GM18502 (cell line): ENCODE data around the gene FAT2.

Experiments
- ATAC-seq: cut with Tn5 transposase; IDR thresholded peaks from one replicate; pipeline ENCODE4 v1.9.1; 2021; ENCODE audit warnings: mild to moderate bottlenecking; ENCODE audit not compliant: unreplicated experiment, poor library complexity

The FAT2 gene, protein sequence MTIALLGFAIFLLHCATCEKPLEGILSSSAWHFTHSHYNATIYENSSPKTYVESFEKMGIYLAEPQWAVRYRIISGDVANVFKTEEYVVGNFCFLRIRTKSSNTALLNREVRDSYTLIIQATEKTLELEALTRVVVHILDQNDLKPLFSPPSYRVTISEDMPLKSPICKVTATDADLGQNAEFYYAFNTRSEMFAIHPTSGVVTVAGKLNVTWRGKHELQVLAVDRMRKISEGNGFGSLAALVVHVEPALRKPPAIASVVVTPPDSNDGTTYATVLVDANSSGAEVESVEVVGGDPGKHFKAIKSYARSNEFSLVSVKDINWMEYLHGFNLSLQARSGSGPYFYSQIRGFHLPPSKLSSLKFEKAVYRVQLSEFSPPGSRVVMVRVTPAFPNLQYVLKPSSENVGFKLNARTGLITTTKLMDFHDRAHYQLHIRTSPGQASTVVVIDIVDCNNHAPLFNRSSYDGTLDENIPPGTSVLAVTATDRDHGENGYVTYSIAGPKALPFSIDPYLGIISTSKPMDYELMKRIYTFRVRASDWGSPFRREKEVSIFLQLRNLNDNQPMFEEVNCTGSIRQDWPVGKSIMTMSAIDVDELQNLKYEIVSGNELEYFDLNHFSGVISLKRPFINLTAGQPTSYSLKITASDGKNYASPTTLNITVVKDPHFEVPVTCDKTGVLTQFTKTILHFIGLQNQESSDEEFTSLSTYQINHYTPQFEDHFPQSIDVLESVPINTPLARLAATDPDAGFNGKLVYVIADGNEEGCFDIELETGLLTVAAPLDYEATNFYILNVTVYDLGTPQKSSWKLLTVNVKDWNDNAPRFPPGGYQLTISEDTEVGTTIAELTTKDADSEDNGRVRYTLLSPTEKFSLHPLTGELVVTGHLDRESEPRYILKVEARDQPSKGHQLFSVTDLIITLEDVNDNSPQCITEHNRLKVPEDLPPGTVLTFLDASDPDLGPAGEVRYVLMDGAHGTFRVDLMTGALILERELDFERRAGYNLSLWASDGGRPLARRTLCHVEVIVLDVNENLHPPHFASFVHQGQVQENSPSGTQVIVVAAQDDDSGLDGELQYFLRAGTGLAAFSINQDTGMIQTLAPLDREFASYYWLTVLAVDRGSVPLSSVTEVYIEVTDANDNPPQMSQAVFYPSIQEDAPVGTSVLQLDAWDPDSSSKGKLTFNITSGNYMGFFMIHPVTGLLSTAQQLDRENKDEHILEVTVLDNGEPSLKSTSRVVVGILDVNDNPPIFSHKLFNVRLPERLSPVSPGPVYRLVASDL (N-terminal part only)

DNA sequence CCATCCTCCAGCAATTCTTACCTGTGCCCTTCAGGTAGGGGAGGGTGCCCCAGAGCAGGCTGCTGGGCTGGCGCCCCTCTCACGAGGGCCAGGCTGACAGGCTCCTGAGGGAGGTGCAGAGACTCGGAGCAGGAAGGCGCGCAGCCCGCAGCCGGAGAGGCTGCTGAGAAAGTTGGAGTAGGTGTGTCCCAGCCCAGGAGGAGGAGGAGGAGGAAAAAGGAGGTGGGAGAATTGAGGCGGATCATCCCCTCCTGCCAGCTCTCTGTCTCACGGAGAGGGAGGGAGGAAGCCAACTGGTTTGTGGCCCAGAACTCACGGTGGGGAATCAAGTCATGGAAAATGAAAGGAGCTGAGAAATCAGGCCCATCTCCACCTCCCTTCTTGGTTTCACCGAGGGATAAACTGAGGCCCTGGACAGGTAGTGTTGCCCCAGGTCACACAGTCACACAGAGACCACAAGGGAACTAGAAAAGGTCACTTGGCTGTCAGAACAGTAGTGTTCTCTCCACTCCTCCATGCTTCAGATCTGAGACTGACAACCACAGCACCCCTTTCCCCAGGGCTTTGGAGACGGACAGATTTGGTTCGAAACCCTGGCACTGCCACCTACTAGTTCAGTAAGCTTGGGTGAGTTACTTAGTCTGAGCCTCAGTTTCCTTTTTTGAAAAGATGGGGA, at the start of gene FAT2:
Gene FAT2 (minus strand): TSS at position 188 of the 676 bp plus-strand sequence. CDS start 22,400 bp downstream, outside the sequence.
- ATAC-seq: no peak

GRCh38 chr5:151638619-151639018, 47.5 kb upstream of the FAT2 start:
- no peak for ATAC-seq

GRCh38 chr5:151637676-151638075, 46.5 kb upstream of the FAT2 start:
- ATAC-seq: no peak

DNA sequence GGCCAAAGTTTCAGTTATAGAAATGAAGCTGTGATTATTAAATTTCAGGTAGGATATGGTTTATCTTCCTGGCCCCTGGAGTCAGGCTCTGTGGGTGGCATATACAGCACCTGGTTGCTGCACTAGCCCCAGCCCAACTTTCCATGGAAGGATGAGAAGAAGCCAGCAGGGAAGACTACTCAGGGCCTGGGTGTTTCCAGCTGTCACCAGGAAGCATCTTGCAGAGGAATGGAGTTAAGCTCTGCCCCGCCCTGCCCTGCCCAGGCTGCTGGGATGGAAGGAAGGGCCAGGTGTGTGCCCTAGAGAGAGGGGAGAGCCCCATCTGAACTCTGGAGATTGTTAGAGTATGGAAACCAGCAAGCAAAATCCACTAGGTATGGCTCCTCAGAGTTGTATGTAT, 42.8 kb upstream of the FAT2 start:
- ATAC-seq: no peak

- ATAC-seq: no peak
These were observed 41.8 kb upstream of the FAT2 start for GRCh38 chr5:151632941-151633340.

- no peak for ATAC-seq
These were observed 41.4 kb upstream of the FAT2 start for GRCh38 chr5:151632524-151632923.

GRCh38 chr5:151631941-151632340, 40.8 kb upstream of the FAT2 start:
- ATAC-seq: no peak

GRCh38 chr5:151630088-151630487, 39.0 kb upstream of the FAT2 start:
- ATAC-seq: no peak

DNA sequence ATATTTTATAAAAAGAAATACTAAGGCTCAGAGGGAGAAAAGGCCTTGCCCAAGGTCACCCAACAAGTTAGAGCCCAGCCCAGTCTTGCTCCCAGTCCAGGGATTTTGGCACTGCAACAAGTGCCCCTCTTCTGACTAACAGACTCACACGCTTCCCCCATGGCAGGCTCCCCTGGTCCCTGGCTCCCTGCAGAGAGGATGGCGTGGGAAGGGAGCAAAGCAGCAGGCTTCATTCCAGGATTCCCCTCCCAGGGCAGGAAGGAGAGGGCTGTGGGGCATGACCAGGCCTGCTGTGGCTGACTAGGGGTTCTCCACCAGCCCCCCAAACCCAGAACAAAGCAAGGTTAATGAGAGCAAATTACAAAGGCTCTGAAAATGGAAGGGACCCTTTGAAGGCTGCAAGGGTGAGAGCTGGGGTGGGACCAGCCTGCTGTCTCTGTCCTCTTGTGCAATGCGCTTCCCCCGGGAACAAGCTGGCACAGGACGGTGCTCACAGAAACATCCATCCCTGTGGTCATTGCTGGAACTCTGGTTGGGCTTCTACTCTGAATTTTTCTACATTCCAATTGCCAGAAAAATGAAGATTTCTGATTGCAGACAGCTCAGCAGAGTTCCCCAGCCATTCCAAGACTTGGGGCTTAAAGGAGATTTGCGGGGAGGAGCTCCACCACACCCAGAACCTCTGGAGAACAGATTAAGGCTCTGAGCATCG, 37.1 kb upstream of the FAT2 start:
- ATAC-seq: no peak

DNA sequence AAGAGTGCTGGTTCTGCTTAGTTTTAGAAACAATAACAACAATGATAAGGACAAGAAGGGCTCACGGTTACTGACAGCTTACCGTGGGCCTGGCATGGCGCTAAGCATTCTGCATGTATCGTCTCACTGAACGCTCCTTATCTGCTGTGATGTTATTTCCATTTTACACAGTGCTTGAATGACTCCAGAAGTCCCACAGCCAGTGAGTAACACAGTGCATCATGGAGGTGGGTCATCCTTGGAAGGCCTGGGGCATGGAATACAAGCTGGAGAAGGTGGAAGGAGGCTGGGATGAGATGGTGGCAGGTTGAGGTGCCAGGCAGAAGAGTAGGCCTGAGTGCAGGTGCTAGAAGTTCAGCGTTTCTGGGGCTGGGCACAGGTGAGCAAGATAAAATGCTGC, 36.5 kb upstream of the FAT2 start:
- ATAC-seq: no peak

DNA sequence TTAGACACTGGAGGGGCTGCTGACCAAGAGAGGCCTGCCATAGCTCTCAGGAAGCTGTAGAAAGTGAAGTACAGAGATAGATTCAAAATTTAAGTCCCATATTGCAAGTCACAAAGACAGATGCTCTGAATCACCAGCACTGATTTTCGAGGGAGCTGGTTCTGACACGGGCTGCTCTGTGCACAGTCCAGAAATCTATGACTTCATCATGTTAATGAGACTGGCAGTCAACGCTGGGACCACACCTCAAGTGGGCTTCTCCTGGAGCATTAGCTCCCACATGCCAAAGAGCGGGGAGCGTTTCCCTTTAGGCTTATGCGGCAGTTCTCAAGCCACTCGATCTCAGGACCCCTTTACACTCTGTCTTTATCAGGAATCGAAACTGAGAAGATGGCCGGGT, 34.2 kb upstream of the FAT2 start:
- ATAC-seq: no peak

DNA sequence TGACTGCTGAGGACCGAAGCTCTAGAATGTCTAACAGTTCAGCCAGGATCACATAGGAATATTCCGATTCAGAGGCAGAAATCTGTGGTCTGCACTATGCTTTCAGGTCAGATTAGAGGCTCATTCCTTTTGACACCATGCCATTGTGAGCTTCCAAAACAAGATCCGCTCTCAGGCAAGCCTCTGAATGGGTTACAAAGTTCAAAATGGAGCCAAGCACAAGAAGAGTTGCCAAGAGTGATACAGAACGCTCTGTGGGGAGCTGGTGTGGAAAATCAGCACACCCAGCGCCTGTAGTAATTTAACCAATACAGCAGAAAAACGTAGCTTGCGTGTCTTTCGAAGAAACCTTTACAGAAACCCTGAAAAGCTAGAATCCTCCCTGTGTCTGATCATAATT, 33.3 kb upstream of the FAT2 start:
- ATAC-seq: no peak

DNA sequence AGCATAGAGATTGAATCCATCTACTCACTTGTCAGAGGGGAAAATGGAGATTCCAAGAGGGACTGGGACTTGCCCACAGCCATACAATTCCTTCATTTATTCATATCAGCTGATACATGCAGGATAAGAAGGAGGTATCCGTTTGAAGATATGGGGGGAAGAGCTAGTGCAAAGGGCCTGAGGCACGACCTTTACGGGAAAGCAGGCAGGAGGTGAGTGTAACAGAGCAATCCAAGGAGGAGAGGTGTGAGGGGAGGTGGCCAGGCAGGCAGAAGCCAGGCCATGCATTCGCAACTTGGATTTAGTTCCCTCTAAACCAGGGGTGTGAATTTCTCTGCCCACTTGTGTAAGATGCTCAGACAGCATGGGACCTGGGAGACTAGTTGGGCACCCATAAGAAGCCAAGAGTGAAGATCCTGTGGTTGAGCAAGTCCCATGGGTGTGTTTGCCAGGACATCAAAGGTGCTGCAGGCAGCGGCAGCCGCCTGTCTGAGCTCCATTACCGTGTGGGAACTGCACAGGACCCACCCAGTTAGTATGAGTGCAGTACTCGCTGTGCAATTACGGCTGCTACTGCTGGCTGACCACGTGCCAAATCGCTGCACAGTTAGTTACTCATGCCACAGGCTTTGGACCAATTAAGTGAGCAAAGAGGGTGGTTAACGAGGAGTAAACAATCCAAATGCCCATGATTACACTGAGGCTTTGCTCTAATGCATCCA, 31.4 kb upstream of the FAT2 start:
- no peak for ATAC-seq

- no peak for ATAC-seq
These were observed 29.3 kb upstream of the FAT2 start for GRCh38 chr5:151620461-151620840.

DNA sequence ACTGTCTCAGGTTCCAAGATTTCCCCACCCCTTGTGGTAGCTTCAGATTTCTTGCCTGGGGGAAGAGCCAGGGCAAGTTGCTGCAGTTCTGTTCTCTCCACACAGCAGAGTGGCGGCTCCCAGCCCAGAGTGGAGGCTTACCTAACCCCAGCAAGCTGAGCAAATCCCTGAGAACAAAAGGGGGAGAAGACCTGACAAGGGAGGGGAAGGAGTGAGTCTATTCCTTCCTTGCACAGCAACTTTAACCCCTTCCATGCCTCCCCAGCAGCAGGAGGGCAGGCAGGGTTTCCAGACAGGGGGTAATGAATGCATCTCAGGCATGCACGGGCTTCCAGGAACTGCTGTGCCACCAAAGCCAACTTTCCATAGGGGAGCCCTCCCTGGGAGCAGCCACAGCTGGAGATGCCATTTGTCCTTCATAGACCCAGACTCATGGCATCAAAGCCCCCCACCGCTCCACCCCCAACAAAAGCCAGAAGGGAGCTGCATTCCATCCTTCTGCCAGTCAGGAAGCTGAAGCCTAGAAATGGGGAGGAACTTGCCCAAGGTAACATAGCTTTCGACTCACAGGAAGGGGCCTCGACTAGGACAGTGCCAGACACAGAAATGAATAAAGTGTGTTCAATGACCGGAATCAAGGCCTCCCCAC, 28.8 kb upstream of the FAT2 start:
- no peak for ATAC-seq

GRCh38 chr5:151618907-151619306, 27.8 kb upstream of the FAT2 start:
- ATAC-seq: no peak

DNA sequence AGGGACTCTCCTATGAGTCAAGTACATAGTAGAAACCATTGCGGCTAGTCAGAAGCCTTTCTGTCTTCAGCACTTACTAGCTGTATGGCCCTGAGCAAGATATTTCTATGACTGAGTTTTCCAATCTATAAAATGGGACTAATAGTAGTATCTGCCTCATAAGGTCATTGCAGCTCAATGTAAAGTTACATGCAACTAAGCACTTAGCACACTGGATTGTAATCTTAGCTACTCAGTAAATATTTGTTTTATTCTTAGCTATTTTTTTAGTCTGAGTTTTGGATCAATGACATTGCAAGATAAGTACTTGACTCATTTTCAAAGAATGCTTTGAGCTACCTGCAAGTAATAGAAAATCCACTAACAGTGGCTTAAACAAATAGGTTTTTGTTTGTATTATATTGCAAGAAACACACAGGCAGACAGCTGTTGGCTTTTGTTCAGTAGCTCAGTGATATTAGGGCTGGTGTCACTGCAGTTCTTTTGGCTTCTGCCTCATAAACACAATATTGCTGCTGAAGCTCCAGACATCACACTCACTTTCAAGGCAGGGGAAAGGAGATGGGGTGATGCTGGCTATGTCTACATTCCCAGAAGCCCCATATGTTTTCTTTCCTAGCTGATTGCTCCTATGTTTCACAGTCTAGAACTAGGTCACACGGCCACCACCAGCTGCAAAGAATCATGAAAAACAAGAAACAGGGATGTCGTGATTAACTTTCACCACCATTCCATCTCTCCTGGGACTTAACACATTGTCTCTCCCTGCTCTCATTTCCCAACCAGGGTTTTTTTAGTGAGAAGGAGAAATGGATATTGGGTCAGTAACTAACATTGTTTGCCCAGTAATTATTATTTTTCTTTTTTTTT, 26.9 kb upstream of the FAT2 start:
- ATAC-seq: no peak
